Fibroblast of lung (primary cell): ENCODE measurements around the gene CSNK1D. TPM values are rescaled to one million over a fixed set of nuclear protein-coding genes. Genes with fewer than 3 reads are reported as not detected.

Experiments
- DNase-seq, 2 donors: peaks; one replicate each; pipeline versions ENCODE4 v3.0.0 to v3.0.0-alpha.2; 2010; ENCODE audit warnings: low read depth in 2 of 2
- H2AFZ ChIP-seq: 2 replicates; pipeline ENCODE4 v1.5.1; 2012; ENCODE audit warnings: low read length, control low read depth, inconsistent platforms
- H3K27ac ChIP-seq: 2 replicates; pipeline ENCODE4 v1.5.1; 2011; ENCODE audit warnings: low read length, control low read depth; ENCODE audit not compliant: insufficient read depth
- H3K27me3 ChIP-seq: 2 replicates; pipeline ENCODE4 v1.5.1; 2011; ENCODE audit warnings: mild to moderate bottlenecking, low read length; ENCODE audit not compliant: control insufficient read depth, insufficient read depth
- H3K36me3 ChIP-seq: 2 replicates; pipeline ENCODE4 v1.5.1; 2011; ENCODE audit warnings: low read length; ENCODE audit not compliant: control insufficient read depth, insufficient read depth
- H3K4me1 ChIP-seq: 2 replicates; pipeline ENCODE4 v1.5.1; 2011; ENCODE audit warnings: low read length; ENCODE audit not compliant: control insufficient read depth, insufficient read depth; ENCODE audit errors: extremely low read depth
- H3K4me2 ChIP-seq: 2 replicates; pipeline ENCODE4 v1.5.1; 2011; ENCODE audit warnings: low read length, control low read depth; ENCODE audit not compliant: insufficient read depth; ENCODE audit errors: extremely low read depth
- H3K4me3 ChIP-seq, 4 experiments: fragments of 200-600 bp in 1 of 4; sonication (generic) in 1 of 4; replicated peaks in 1 of 4; 2 replicates each; pipeline ENCODE4 v1.5.1; 2011 to 2016; ENCODE audit warnings: low read length in 4 of 4, low read depth in 3 of 4, mild to moderate bottlenecking in 3 of 4, control low read depth in 2 of 4, inconsistent platforms in 1 of 4, mixed read lengths in 1 of 4; ENCODE audit not compliant: insufficient read depth in 1 of 4; ENCODE audit errors: control extremely low read depth in 1 of 4
- H3K79me2 ChIP-seq: 2 replicates; pipeline ENCODE4 v1.5.1; 2012; ENCODE audit warnings: mild to moderate bottlenecking, low read length, inconsistent platforms; ENCODE audit not compliant: control insufficient read depth, insufficient read depth
- H3K9ac ChIP-seq: 2 replicates; pipeline ENCODE4 v1.5.1; 2011; ENCODE audit warnings: mild to moderate bottlenecking, low read length, control low read depth; ENCODE audit not compliant: insufficient read depth
- H3K9me3 ChIP-seq: 2 replicates; pipeline ENCODE4 v1.5.1; 2012; ENCODE audit warnings: low read depth, low read length; ENCODE audit not compliant: control insufficient read depth, insufficient read depth
- H4K20me1 ChIP-seq: 2 replicates; pipeline ENCODE4 v1.5.1; 2011; ENCODE audit warnings: low read length; ENCODE audit not compliant: control insufficient read depth, insufficient read depth; ENCODE audit errors: extremely low read depth
- EZH2 ChIP-seq: IDR thresholded peaks from 2 replicates; pipeline ENCODE4 v1.5.1; 2012; ENCODE audit warnings: low read length, control low read depth, mild to moderate bottlenecking; ENCODE audit errors: missing control alignments
- polyA plus RNA-seq, 2 donors: library from polyadenylated mRNA; depleted of rRNA in 1 of 2; stranded (reverse) in 1 of 2; unstranded in 1 of 2; fragments of >200 nt; gene quantifications; 2 replicates each; pipeline ENCODE4 v1.2.1, GENCODE V29; 2011 to 2012; ENCODE audit warnings: missing spikeins in 1 of 2
- total RNA-seq: library from RNA; depleted of rRNA; stranded (reverse); fragments of >200 nt; gene quantifications from 2 replicates; pipeline ENCODE4 v1.2.1, GENCODE V29; 2014
- TF ChIP-seq, protein P1 (sequence below), 2 donors: IDR thresholded peaks in 1 of 2; conservative IDR thresholded peaks in 1 of 2; 1 replicate in 1 of 2; 2 replicates in 1 of 2; pipeline ENCODE4 v1.5.1; 2011 to 2012; ENCODE audit warnings: low read length in 2 of 2, control low read depth in 1 of 2, inconsistent platforms in 1 of 2, low read depth in 1 of 2, mild to moderate bottlenecking in 1 of 2

The CSNK1D gene
- total and polyA plus RNA-seq, 2 donors (not counting 1 experiment from before 2014, with no cell fraction given) = 64.9 to 112 TPM

DNA sequence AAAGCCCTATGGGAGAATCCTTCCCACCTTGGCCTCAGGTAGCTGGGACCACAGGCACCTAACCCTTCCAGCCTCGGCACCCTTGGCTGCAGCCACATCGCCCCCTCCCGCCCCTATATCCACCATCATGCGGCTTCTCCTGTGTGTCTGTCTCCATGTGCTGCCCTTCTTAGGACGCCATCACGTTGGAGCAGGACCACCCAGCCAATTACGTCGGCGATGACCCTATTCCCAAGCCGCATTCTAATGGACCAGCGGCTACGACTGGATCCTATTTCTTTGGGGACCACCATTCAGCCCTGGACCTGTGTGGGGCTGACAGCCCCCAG is 57.6 kb downstream of the CSNK1D start:
- Histone ChIP-seq H3K36me3 (no peaks in the 10 kb centered on the region), H3K9ac (peak overlapping the region; percentile 16)

DNA sequence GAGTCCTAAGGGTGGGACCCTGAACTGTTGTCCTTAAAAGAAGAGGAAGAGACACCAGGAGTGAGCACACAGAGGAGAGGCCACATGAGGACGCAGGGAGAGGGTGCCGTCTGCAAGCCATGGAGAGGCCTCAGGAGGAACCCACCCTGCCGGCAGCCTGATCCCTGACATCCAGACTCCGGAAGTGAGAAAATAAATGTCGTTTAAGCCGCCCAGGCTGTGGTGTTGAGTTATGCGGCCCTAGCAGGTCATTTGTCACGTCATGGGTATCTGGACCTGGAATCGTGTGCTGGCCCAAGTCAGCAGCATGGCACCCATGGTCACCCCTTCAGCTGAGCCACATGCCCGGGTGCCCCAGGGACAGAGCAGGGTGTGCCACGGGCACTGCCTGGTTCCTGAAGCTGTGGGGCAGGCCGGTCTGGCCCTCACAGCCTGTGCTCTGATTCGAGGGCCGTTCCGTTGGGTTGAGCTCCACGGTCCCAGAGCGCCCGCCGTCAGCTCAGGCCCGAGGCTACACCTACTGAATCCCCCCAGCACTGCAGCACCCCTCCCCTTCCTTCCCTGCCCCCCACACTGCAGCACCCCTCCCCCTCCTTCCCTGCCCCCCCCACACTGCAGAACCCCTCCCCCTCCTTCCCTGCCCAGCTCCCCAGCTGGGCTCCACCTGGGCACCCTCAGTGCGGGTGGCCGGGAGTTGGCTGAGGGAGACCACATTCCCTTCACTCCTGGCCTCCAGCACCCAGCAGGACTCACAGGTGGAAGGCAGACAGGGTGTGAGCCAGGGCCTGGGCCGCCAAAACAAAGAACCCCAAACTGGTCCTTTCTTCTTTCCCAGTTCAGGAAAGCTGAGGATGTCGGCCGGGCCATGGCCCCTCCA is 58.2 kb downstream of the CSNK1D start:
- peak in 1 of 2 donors; percentile 37 for DNase-seq
- TF ChIP-seq, protein P1, sequence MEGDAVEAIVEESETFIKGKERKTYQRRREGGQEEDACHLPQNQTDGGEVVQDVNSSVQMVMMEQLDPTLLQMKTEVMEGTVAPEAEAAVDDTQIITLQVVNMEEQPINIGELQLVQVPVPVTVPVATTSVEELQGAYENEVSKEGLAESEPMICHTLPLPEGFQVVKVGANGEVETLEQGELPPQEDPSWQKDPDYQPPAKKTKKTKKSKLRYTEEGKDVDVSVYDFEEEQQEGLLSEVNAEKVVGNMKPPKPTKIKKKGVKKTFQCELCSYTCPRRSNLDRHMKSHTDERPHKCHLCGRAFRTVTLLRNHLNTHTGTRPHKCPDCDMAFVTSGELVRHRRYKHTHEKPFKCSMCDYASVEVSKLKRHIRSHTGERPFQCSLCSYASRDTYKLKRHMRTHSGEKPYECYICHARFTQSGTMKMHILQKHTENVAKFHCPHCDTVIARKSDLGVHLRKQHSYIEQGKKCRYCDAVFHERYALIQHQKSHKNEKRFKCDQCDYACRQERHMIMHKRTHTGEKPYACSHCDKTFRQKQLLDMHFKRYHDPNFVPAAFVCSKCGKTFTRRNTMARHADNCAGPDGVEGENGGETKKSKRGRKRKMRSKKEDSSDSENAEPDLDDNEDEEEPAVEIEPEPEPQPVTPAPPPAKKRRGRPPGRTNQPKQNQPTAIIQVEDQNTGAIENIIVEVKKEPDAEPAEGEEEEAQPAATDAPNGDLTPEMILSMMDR (conservative IDR thresholded peaks at IDR 0.05 in 1 of 2, IDR thresholded peaks at IDR 0.05 in 1 of 2; ENCODE audit: low read depth in 1 of 2, low read length in 2 of 2) = no peak
- TF ChIP-seq EZH2 = no peak
- Histone ChIP-seq H3K36me3 (no peaks in the 10 kb centered on the region), H4K20me1 (no peaks in the 10 kb centered on the region), H3K4me1 (peaks cover 30% of the 10 kb centered on the region), H3K27me3 (no peaks in the 10 kb centered on the region), H3K4me2 (no peak overlapping the region), H3K4me3 (no peak overlapping the region), H3K79me2 (peaks cover 3% of the 10 kb centered on the region), H3K27ac (peak overlapping the region; percentile 97), H3K9me3 (no peaks in the 10 kb centered on the region), H2AFZ (no peak overlapping the region), H3K9ac (no peak overlapping the region)

More for the DNA sequence above, 57.6 kb downstream of the CSNK1D start:
- H2AFZ ChIP-seq = no peak overlapping the region
- H3K4me3 ChIP-seq = no peak overlapping the region
- H4K20me1 ChIP-seq = no peaks in the 10 kb centered on the region
- H3K9me3 ChIP-seq = no peaks in the 10 kb centered on the region
- H3K4me2 ChIP-seq = no peak overlapping the region
- H3K4me1 ChIP-seq = peaks cover 30% of the 10 kb centered on the region
- H3K27ac ChIP-seq = peak overlapping the region; percentile 97
- peaks cover 3% of the 10 kb centered on the region for H3K79me2 ChIP-seq
- no peaks in the 10 kb centered on the region for H3K27me3 ChIP-seq
- DNase-seq = no peak
- TF ChIP-seq, protein P1 (conservative IDR thresholded peaks at IDR 0.05 in 1 of 2, IDR thresholded peaks at IDR 0.05 in 1 of 2; ENCODE audit: low read depth in 1 of 2, low read length in 2 of 2) = no peak
- no peak for TF ChIP-seq EZH2

DNA sequence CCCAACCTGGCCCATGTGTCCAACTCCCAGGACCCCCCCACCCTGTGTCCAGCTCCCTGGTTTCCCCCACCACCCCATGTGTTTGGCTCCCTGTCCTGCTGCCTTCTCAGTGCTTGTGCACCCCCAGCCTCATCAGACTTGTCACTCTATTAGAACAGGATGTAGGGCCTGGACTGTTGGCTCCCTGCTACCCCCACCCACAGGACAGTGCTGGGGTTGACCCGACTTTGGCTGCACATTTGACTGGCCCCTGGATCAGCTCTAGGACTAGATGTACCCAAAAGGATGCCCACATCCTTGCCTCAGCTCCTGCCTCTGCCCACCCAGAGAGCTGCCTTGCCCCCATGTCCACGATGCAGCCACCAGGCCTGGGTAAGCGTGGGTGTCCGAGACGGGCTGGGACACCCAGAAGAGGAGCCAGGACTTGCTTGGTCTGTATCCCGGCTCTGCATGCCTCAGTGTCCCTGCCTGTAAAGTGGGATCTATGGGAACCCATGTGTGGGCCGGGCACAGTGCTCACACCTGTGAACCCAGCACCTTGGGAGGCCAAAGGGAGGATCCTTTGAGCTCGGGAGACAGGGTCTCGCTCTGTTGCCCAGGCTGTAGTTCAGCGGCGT is 59.4 kb downstream of the CSNK1D start:
- no peak for DNase-seq
- Histone ChIP-seq H3K79me2 (peaks cover 3% of the 10 kb centered on the region), H2AFZ (no peak overlapping the region), H3K4me2 (no peak overlapping the region), H3K36me3 (no peaks in the 10 kb centered on the region), H3K27ac (no peak overlapping the region), H3K9ac (no peak overlapping the region), H3K27me3 (no peaks in the 10 kb centered on the region), H3K4me1 (peaks cover 30% of the 10 kb centered on the region), H3K9me3 (no peaks in the 10 kb centered on the region), H4K20me1 (no peaks in the 10 kb centered on the region), H3K4me3 (no peak overlapping the region)
- TF ChIP-seq, protein P1 (conservative IDR thresholded peaks at IDR 0.05 in 1 of 2, IDR thresholded peaks at IDR 0.05 in 1 of 2; ENCODE audit: low read depth in 1 of 2, low read length in 2 of 2) = no peak
- TF ChIP-seq EZH2 = no peak
